ENCODE measurements around the gene RPL37.

Gene RPL37

GRCh38 chr5:40842351-40842750, 7.3 kb upstream of the RPL37 start:
- no peaks in the 10 kb centered on the region for H3K9me3 ChIP-seq (ENCODE audit: insufficient read depth, low read length)
- H2AFZ ChIP-seq (ENCODE audit: low read depth, low read length, severe bottlenecking) = no peak overlapping the region
- no peaks in the 10 kb centered on the region for H3K9me2 ChIP-seq (replicated peaks; ENCODE audit: insufficient read depth, low read length)
- no peak for TF ChIP-seq EZH2phosphoT487 (conservative IDR thresholded peaks at IDR 0.05; ENCODE audit: low read length)
- TF ChIP-seq CTCF (IDR thresholded peaks at IDR 0.05; ENCODE audit: insufficient read depth, low read length, poor library complexity, severe bottlenecking) = no peak
- H3K9ac ChIP-seq (ENCODE audit: low read length) = no peak overlapping the region
- H3K27ac ChIP-seq (ENCODE audit: low read depth, low read length) = no peak overlapping the region
- H3K27me3 ChIP-seq (ENCODE audit: low read length) = no peaks in the 10 kb centered on the region
- no peaks in the 10 kb centered on the region for H3F3A ChIP-seq (ENCODE audit: insufficient read depth)
- no peaks in the 10 kb centered on the region for H3K79me2 ChIP-seq (ENCODE audit: insufficient read depth, low read length)
- no peak overlapping the region for H3K4me2 ChIP-seq (ENCODE audit: low read depth, low read length, poor library complexity, severe bottlenecking)
- no peaks in the 10 kb centered on the region for H3K36me3 ChIP-seq (ENCODE audit: low read length)
- no peaks in the 10 kb centered on the region for H4K20me1 ChIP-seq (ENCODE audit: low read depth, low read length)
- H3K4me3 ChIP-seq (ENCODE audit: insufficient read depth, low read length, poor library complexity, severe bottlenecking) = no peak overlapping the region

GRCh38 chr5:40841068-40841805, 6.2 kb upstream of the RPL37 start, which contains the start of gene CARD6:
TSS of gene CARD6 (plus strand) at chr5:40841367. CDS start at chr5:40841383, 16 bp downstream.
- H2AFZ ChIP-seq (ENCODE audit: low read depth, low read length, severe bottlenecking) = peak within 1 kb of the TSS; percentile 61
- H3K9ac ChIP-seq (ENCODE audit: low read length) = no peak within 1 kb of the TSS
- H3K9me2 ChIP-seq (replicated peaks; ENCODE audit: insufficient read depth, low read length) = no peaks in the 10 kb centered on the region
- no peaks in the 10 kb centered on the region for H3K9me3 ChIP-seq (ENCODE audit: insufficient read depth, low read length)
- no peaks in the 10 kb centered on the region for H3K36me3 ChIP-seq (ENCODE audit: low read length)
- H3F3A ChIP-seq (ENCODE audit: insufficient read depth) = no peaks in the 10 kb centered on the region
- H3K4me3 ChIP-seq (ENCODE audit: insufficient read depth, low read length, poor library complexity, severe bottlenecking) = no peak within 1 kb of the TSS
- no peaks in the 10 kb centered on the region for H4K20me1 ChIP-seq (ENCODE audit: low read depth, low read length)
- no peak; the same call in 1 of the 2 replicates for TF ChIP-seq EZH2phosphoT487 (conservative IDR thresholded peaks at IDR 0.05; ENCODE audit: low read length)
- TF ChIP-seq CTCF (IDR thresholded peaks at IDR 0.05; ENCODE audit: insufficient read depth, low read length, poor library complexity, severe bottlenecking) = no peak
- H3K4me2 ChIP-seq (ENCODE audit: low read depth, low read length, poor library complexity, severe bottlenecking) = peak within 1 kb of the TSS; percentile 27
- H3K79me2 ChIP-seq (ENCODE audit: insufficient read depth, low read length) = no peaks in the 10 kb centered on the region
- no peak within 1 kb of the TSS for H3K27ac ChIP-seq (ENCODE audit: low read depth, low read length)
- H3K27me3 ChIP-seq (ENCODE audit: low read length) = no peaks in the 10 kb centered on the region

- H2AFZ ChIP-seq (ENCODE audit: low read depth, low read length, severe bottlenecking) = no peak overlapping the region
- TF ChIP-seq EZH2phosphoT487 (conservative IDR thresholded peaks at IDR 0.05; ENCODE audit: low read length) (no peak), CTCF (IDR thresholded peaks at IDR 0.05; ENCODE audit: insufficient read depth, low read length, poor library complexity, severe bottlenecking) (no peak)
- H3K4me3 ChIP-seq (ENCODE audit: insufficient read depth, low read length, poor library complexity, severe bottlenecking) = no peak overlapping the region
- H3K27ac ChIP-seq (ENCODE audit: low read depth, low read length) = no peak overlapping the region
- H3K9me3 ChIP-seq (ENCODE audit: insufficient read depth, low read length) = no peaks in the 10 kb centered on the region
- H3K36me3 ChIP-seq (ENCODE audit: low read length) = peaks cover 17% of the 10 kb centered on the region
- no peaks in the 10 kb centered on the region for H3K27me3 ChIP-seq (ENCODE audit: low read length)
- peaks cover 8% of the 10 kb centered on the region for H4K20me1 ChIP-seq (ENCODE audit: low read depth, low read length)
- H3K4me2 ChIP-seq (ENCODE audit: low read depth, low read length, poor library complexity, severe bottlenecking) = no peak overlapping the region
- no peak overlapping the region for H3K9ac ChIP-seq (ENCODE audit: low read length)
- no peaks in the 10 kb centered on the region for H3K9me2 ChIP-seq (replicated peaks; ENCODE audit: insufficient read depth, low read length)
- peaks cover 19% of the 10 kb centered on the region for H3K79me2 ChIP-seq (ENCODE audit: insufficient read depth, low read length)
- H3F3A ChIP-seq (ENCODE audit: insufficient read depth) = peaks cover 19% of the 10 kb centered on the region
Observed at GRCh38 chr5:40838086-40838485, 3.1 kb upstream of the RPL37 start.

Measured in SU-DHL-6 (cell line).